ENCODE measurements around the gene ADAMTS3.

DNA sequence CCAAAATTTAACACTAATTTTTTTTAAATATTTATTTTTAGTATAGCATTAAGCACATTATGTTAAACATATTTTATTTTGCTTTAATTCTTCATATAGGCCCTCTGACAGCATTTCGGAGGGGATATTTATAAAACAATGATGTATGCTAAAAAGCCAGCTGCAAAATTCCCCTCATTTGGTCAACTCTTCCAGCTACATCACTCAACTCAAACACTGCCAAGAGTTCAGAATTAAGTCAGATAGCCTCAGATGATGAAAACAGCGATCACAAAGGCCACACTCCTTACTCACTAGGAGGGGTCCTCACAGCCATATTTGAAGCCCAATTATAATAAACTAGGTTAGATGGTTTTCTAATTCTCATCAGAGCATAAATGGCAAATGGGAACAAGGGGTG lies 146.6 kb downstream of the ADAMTS3 start:
- TF ChIP-seq, protein P1, sequence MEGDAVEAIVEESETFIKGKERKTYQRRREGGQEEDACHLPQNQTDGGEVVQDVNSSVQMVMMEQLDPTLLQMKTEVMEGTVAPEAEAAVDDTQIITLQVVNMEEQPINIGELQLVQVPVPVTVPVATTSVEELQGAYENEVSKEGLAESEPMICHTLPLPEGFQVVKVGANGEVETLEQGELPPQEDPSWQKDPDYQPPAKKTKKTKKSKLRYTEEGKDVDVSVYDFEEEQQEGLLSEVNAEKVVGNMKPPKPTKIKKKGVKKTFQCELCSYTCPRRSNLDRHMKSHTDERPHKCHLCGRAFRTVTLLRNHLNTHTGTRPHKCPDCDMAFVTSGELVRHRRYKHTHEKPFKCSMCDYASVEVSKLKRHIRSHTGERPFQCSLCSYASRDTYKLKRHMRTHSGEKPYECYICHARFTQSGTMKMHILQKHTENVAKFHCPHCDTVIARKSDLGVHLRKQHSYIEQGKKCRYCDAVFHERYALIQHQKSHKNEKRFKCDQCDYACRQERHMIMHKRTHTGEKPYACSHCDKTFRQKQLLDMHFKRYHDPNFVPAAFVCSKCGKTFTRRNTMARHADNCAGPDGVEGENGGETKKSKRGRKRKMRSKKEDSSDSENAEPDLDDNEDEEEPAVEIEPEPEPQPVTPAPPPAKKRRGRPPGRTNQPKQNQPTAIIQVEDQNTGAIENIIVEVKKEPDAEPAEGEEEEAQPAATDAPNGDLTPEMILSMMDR (IDR thresholded peaks at IDR 0.05) = no peak
- TF ChIP-seq POLR2A (IDR thresholded peaks at IDR 0.05) = no peak
